Esophagus squamous epithelium (tissue), 5 donors: Measurements from ENCODE around the gene CLSTN2. TPM values are rescaled to one million over a fixed set of nuclear protein-coding genes. Genes with fewer than 3 reads are reported as not detected.

Source experiments
- DNase-seq: peaks from one replicate; lab custom pipeline; 2025; lab: John Stamatoyannopoulos, UW
- H3K27ac ChIP-seq, 4 donors: fragments of 200-600 bp; sonication (generic); one replicate each; pipeline ENCODE4 v1.5.1; 2016 to 2019; ENCODE audit warnings: mild to moderate bottlenecking in 1 of 4
- H3K27me3 ChIP-seq, 4 donors: fragments of 200-600 bp; sonication (generic); 1 replicate in 3 of 4; 2 replicates in 1 of 4; pipeline versions ENCODE4 v1.5.1 to v1.6.0; 2017 to 2021; ENCODE audit warnings: antibody characterized with exemption in 1 of 4
- H3K36me3 ChIP-seq, 3 donors: fragments of 200-600 bp; sonication (generic); one replicate each; pipeline ENCODE4 v1.5.1; 2016 to 2019
- H3K4me1 ChIP-seq, 3 donors: fragments of 200-600 bp; sonication (generic); one replicate each; pipeline ENCODE4 v1.5.1; 2017 to 2019
- H3K4me3 ChIP-seq, 4 donors: fragments of 200-600 bp; sonication (generic); 1 replicate in 3 of 4; 2 replicates in 1 of 4; pipeline ENCODE4 v1.5.1; 2016 to 2019; ENCODE audit warnings: mild to moderate bottlenecking in 2 of 4, moderate library complexity in 1 of 4
- H3K9me3 ChIP-seq, 3 donors: fragments of 200-600 bp; sonication (generic); one replicate each; pipeline ENCODE4 v1.5.1; 2016 to 2019
- POLR2A ChIP-seq, 4 donors: fragments of 450-650 bp; IDR thresholded peaks; one replicate each; pipeline ENCODE4 v1.6.1; 2017; ENCODE audit warnings: antibody characterized with exemption in 4 of 4, mild to moderate bottlenecking in 4 of 4, moderate library complexity in 3 of 4
- WGBS, 2 donors: methylation state at CpG; one replicate each; pipeline ENCODE4 v1.1.5; 2018; 5-methylcytosine and 5-hydroxymethylcytosine counted together
- intact Hi-C: fragments of 100-400 bp; cut with DNase I; formaldehyde crosslinking; loops from one replicate; pipeline ENCODE4 v1.15.0; 2022
- total RNA-seq, 4 donors: library from RNA; depleted of rRNA; stranded (reverse); fragments of >200 nt; gene quantifications; one replicate each; pipeline ENCODE4 v1.1.0, GENCODE V29; 2016
- TF ChIP-seq, protein P1 (sequence below), 6 experiments: fragments of 450-650 bp in 4 of 6; fragments of 200-600 bp in 2 of 6; sonication (generic) in 2 of 6; IDR thresholded peaks; one replicate each; pipeline ENCODE4 v1.5.1; 2016 to 2019; ENCODE audit warnings: antibody characterized with exemption in 6 of 6, mild to moderate bottlenecking in 4 of 6, moderate library complexity in 4 of 6
- donor health status: DM: yes; HTN: yes; CAD: no.

CLSTN2 gene
- total RNA-seq, 4 donors from 2014 or later, result 0.53 to 5.0 (median 3.1) TPM

DNA sequence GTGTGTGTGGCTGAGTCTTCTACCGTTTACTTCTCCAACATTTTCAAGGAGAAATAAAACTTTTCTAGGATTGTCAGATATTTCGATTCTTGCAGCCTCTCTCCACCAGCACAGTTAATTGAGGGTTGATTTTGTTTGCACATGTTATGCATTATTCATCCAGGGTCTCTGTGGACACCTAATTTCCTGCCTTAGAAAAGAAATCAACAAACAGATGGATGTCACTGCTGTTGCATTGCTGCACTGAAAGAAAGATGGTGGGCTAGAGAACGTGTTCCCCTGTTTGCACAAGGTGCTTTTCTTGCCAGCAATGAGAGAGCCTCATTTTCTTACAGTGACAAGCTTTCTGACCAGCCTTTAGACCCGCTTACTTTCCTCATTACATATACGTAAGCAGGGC is 150.0 kb downstream of the CLSTN2 start:
- intact Hi-C loops, result no loop called here
- no peak overlapping the region for H3K27ac ChIP-seq
- H3K36me3 ChIP-seq, result no peaks in the 10 kb centered on the region
- peaks cover 0 to 7% (median 0%) of the 10 kb centered on the region in 3 donors for H3K9me3 ChIP-seq
- 71 to 76% methylated on average over 5 of the region's 5 CpGs for WGBS, 2 donors
- H3K4me1 ChIP-seq, result no peaks in the 10 kb centered on the region
- no peak for TF ChIP-seq POLR2A (IDR thresholded peaks at IDR 0.05)
- TF ChIP-seq, protein P1, sequence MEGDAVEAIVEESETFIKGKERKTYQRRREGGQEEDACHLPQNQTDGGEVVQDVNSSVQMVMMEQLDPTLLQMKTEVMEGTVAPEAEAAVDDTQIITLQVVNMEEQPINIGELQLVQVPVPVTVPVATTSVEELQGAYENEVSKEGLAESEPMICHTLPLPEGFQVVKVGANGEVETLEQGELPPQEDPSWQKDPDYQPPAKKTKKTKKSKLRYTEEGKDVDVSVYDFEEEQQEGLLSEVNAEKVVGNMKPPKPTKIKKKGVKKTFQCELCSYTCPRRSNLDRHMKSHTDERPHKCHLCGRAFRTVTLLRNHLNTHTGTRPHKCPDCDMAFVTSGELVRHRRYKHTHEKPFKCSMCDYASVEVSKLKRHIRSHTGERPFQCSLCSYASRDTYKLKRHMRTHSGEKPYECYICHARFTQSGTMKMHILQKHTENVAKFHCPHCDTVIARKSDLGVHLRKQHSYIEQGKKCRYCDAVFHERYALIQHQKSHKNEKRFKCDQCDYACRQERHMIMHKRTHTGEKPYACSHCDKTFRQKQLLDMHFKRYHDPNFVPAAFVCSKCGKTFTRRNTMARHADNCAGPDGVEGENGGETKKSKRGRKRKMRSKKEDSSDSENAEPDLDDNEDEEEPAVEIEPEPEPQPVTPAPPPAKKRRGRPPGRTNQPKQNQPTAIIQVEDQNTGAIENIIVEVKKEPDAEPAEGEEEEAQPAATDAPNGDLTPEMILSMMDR (IDR thresholded peaks at IDR 0.05), result no peak
- H3K4me3 ChIP-seq, result no peak overlapping the region
- DNase-seq, result no peak
- no peaks in the 10 kb centered on the region for H3K27me3 ChIP-seq

DNA sequence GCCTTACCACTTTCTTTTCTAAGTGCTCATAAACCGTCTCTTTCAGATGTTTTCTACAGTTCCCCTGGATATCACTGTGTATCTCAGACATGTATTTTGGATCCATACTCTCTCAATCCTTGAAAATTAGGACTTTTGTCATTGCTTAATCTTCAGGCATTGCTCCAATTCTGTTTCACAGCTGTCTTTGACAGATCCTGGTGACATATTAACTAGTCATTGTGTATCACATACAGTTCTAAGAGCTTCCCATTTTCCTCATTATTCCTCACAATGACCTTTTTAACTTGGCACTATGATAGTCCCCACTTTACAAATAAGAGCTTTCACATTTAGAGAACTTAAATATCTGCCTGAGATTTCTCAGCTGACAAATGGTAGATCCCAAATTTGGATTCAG is 151.7 kb downstream of the CLSTN2 start:
- TF ChIP-seq POLR2A (IDR thresholded peaks at IDR 0.05), result no peak
- TF ChIP-seq, protein P1 (IDR thresholded peaks at IDR 0.05), result no peak
- Histone ChIP-seq H3K27me3 (no peaks in the 10 kb centered on the region), H3K4me3 (no peak overlapping the region), H3K9me3 (peaks cover 0 to 7% (median 0%) of the 10 kb centered on the region in 3 donors), H3K4me1 (no peaks in the 10 kb centered on the region), H3K27ac (no peak overlapping the region), H3K36me3 (no peaks in the 10 kb centered on the region)
- 61% methylated on average over 1 of the region's 1 CpG for WGBS, 2 donors
- intact Hi-C loops, result no loop called here
- no peak for DNase-seq

DNA sequence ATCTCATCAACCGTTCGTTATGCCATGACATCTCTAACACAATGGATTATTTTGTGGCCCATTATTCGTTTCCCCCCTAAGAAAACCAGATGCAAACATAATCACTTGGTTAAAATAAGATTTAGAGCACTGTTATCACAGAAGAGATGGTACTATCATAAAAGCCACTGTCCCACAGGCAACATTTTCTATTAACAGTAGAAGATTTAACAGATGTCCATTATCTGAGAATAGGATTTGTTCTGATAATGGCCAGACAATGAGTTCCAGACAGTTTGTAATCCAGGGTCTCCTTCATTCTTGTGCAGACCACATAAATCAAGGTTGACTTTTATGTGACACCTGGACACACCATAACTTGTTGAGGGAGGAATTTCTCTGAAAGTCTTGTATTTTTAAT is 153.1 kb downstream of the CLSTN2 start:
- Histone ChIP-seq H3K9me3 (peaks cover 0 to 7% (median 0%) of the 10 kb centered on the region in 3 donors), H3K36me3 (no peaks in the 10 kb centered on the region), H3K27me3 (no peaks in the 10 kb centered on the region), H3K27ac (no peak overlapping the region), H3K4me1 (no peaks in the 10 kb centered on the region), H3K4me3 (no peak overlapping the region)
- TF ChIP-seq, protein P1 (IDR thresholded peaks at IDR 0.05), result no peak
- no peak for TF ChIP-seq POLR2A (IDR thresholded peaks at IDR 0.05)
- intact Hi-C loops, result no loop called here
- DNase-seq, result no peak
- WGBS, 2 donors, result 75 to 89% methylated on average over 3 of the region's 3 CpGs

DNA sequence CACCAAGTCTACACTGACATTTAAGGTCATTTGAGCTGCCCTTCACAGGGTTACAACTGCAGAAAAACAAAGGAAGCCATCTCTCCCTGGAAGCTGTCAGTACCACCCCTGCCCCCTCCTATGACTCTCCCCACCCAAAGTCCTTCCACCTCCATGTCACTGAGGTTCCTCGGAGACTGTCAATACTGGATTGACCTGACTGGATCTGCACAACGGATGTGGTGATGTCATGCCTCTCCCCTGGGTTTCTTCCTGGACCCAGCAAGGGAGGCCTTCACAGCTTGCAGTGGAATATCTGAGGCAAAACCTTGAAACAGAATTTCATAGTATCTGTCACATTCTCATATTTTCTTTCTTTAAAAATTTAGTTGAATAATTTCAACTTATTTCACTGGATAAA is 153.5 kb downstream of the CLSTN2 start:
- H3K9me3 ChIP-seq, result peaks cover 0 to 7% (median 0%) of the 10 kb centered on the region in 3 donors
- intact Hi-C loops, result no loop called here
- no peak overlapping the region for H3K4me3 ChIP-seq
- 48 to 85% methylated on average over 2 of the region's 2 CpGs for WGBS, 2 donors
- no peak for DNase-seq
- H3K27ac ChIP-seq, result no peak overlapping the region
- peaks cover 0 to 3% (median 0%) of the 10 kb centered on the region in 3 donors for H3K4me1 ChIP-seq
- no peak for TF ChIP-seq POLR2A (IDR thresholded peaks at IDR 0.05)
- TF ChIP-seq, protein P1 (IDR thresholded peaks at IDR 0.05), result no peak
- H3K27me3 ChIP-seq, result no peaks in the 10 kb centered on the region
- H3K36me3 ChIP-seq, result no peaks in the 10 kb centered on the region

DNA sequence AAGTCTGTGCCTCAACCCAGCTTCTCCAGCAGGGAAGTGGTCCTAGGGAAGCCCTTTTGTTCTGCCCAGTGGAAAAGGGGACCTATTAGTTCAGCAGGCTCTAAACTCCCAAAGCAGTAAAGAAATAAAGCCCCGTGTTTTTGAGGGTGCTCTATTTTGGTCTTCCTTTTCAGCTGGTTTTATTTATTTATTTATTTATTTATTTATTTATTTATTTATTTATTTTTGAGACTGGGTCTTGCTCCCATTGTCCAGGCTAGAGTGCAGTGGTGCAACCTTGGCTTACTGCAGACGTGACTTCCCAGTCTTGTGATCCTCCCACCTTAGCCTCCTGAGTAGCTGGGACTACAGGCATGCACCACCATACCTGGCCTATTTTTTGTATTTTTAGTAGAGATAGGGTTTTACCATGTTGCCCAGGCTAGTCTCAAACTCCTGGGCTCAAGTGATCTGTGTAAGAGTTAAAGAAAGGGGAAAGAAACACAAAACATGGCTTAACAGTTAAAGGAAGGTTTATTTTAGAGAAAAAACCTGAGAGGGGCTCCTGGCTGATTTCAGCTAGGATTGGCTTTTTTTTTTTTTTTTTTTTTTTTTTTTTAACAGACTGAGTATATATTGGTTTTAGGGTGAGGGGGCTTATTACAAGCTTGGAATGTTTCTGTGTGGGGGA is 154.6 kb downstream of the CLSTN2 start:
- no peak for TF ChIP-seq POLR2A (IDR thresholded peaks at IDR 0.05)
- TF ChIP-seq, protein P1 (IDR thresholded peaks at IDR 0.05), result no peak
- Histone ChIP-seq H3K27ac (no peak overlapping the region), H3K36me3 (no peaks in the 10 kb centered on the region), H3K4me1 (peaks cover 0 to 13% (median 0%) of the 10 kb centered on the region in 3 donors), H3K9me3 (peaks cover 0 to 7% (median 0%) of the 10 kb centered on the region in 3 donors), H3K27me3 (no peaks in the 10 kb centered on the region), H3K4me3 (no peak overlapping the region)
- intact Hi-C loops, result no loop called here
- DNase-seq, result no peak
- 85 to 95% methylated on average over 2 of the region's 2 CpGs for WGBS, 2 donors
